ENCODE data around the gene FGF14. TPM values are rescaled to one million over a fixed set of nuclear protein-coding genes. Genes with fewer than 3 reads are reported as not detected.

Gene FGF14
- total RNA-seq, 1 experiment from 2014 or later = not detected

DNA sequence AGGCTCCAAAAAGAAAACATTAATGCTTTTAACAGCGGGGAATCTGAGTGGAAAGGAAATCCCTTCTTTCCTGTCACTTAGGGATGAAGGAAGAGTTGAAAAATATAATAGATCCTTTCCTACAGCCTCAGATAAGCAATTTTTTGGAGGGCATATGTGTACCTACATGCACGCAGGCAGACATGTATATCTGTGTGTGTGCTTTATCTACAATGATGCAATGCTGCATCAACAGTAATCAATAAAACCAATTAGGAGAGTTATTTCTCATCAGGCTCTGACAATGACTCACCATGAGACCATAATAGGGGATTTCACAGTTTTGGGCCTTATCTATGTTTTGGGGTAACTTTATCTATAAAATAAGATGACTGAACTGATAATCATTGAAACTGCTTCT is 505.3 kb downstream of the FGF14 start:
- Histone ChIP-seq H2AFZ (ENCODE audit: low read length) (no peak overlapping the region), H3K4me2 (ENCODE audit: low read depth, low read length, poor library complexity, severe bottlenecking) (no peak overlapping the region), H3K9me3 (ENCODE audit: low read length) (no peaks in the 10 kb centered on the region), H4K20me1 (ENCODE audit: insufficient read depth, low read depth, low read length) (no peaks in the 10 kb centered on the region), H3K79me2 (ENCODE audit: low read length) (no peaks in the 10 kb centered on the region), H3K4me3 (ENCODE audit: low read length) (no peak overlapping the region), H3K27me3 (ENCODE audit: low read length) (no peaks in the 10 kb centered on the region), H3K9me2 (replicated peaks; ENCODE audit: insufficient read depth, low read length) (no peaks in the 10 kb centered on the region), H3K27ac (ENCODE audit: low read length) (no peak overlapping the region), H3K9ac (ENCODE audit: low read length) (no peak overlapping the region), H3K4me1 (ENCODE audit: low read length) (no peaks in the 10 kb centered on the region), H3K36me3 (ENCODE audit: insufficient read depth, low read length) (no peaks in the 10 kb centered on the region)
- no peak for DNase-seq

DNA sequence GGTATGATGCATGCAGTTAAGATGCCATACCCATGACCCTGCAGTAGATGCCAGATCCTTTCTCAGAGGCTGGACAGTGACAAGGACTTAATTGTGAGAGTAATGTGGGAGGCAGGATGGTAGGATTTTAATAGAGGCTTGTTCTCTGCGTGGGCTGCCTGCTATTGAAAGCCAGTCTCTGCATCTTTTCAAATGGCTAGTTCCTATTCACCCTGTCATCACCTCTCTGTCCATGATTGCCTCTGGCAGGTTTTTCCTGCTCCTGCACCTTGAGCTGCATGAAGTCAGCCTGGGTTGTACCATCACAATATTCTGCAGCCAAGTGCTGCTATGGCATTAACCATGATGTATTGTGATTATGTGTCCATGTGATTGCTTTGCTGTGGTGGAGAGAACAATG is 508.8 kb downstream of the FGF14 start:
- no peaks in the 10 kb centered on the region for H3K9me3 ChIP-seq (ENCODE audit: low read length)
- H4K20me1 ChIP-seq (ENCODE audit: insufficient read depth, low read depth, low read length) = no peaks in the 10 kb centered on the region
- H3K27me3 ChIP-seq (ENCODE audit: low read length) = no peaks in the 10 kb centered on the region
- no peak overlapping the region for H3K27ac ChIP-seq (ENCODE audit: low read length)
- H3K79me2 ChIP-seq (ENCODE audit: low read length) = no peaks in the 10 kb centered on the region
- no peaks in the 10 kb centered on the region for H3K9me2 ChIP-seq (replicated peaks; ENCODE audit: insufficient read depth, low read length)
- no peak overlapping the region for H3K9ac ChIP-seq (ENCODE audit: low read length)
- H2AFZ ChIP-seq (ENCODE audit: low read length) = no peak overlapping the region
- no peak overlapping the region for H3K4me2 ChIP-seq (ENCODE audit: low read depth, low read length, poor library complexity, severe bottlenecking)
- DNase-seq = no peak
- H3K4me3 ChIP-seq (ENCODE audit: low read length) = no peak overlapping the region
- H3K36me3 ChIP-seq (ENCODE audit: insufficient read depth, low read length) = no peaks in the 10 kb centered on the region
- H3K4me1 ChIP-seq (ENCODE audit: low read length) = no peaks in the 10 kb centered on the region

DNA sequence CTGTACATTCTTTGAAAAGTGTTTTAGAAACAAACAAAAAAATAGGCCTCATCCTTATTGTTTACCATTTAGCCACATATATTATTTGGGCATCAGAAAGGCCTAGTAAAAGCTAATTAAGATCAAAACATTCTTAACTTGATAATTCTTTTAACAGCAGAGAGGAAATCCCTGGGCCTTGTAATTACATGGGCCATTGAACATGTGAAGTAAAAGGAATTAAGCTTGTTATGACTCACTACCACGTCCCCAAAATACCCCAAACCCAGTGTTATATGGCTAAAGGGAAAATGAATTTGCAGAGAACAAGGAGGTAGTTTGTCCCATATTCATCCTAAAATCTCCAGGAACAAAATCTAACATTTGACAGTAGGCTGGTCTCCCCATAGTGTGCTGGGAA is 509.6 kb downstream of the FGF14 start:
- Histone ChIP-seq H3K79me2 (ENCODE audit: low read length) (no peaks in the 10 kb centered on the region), H3K4me2 (ENCODE audit: low read depth, low read length, poor library complexity, severe bottlenecking) (no peak overlapping the region), H3K27ac (ENCODE audit: low read length) (no peak overlapping the region), H3K9ac (ENCODE audit: low read length) (no peak overlapping the region), H2AFZ (ENCODE audit: low read length) (no peak overlapping the region), H3K4me3 (ENCODE audit: low read length) (no peak overlapping the region), H3K4me1 (ENCODE audit: low read length) (no peaks in the 10 kb centered on the region), H4K20me1 (ENCODE audit: insufficient read depth, low read depth, low read length) (no peaks in the 10 kb centered on the region), H3K27me3 (ENCODE audit: low read length) (no peaks in the 10 kb centered on the region), H3K9me3 (ENCODE audit: low read length) (no peaks in the 10 kb centered on the region), H3K9me2 (replicated peaks; ENCODE audit: insufficient read depth, low read length) (no peaks in the 10 kb centered on the region), H3K36me3 (ENCODE audit: insufficient read depth, low read length) (no peaks in the 10 kb centered on the region)
- no peak for DNase-seq

DNA sequence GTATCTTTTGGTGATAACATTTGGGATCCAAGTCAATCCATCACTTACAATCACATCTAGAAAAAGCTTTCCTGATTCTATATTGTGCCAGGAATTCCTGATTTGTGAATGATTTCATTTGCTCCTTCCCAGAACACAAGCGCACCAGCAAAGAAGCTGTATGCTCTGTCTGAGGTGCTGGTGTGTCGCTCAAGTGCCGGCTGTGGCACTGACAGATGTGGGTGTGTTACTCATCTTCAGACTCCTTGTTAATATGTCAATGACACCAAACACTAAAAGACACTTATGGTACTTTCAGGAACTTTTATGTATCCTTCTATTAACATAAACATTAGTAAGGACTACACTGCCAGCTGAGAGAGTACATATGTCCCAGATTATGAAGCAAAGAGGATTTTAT is 520.3 kb downstream of the FGF14 start:
- no peak for DNase-seq
- H4K20me1 ChIP-seq (ENCODE audit: insufficient read depth, low read depth, low read length) = no peaks in the 10 kb centered on the region
- H3K4me1 ChIP-seq (ENCODE audit: low read length) = peaks cover 5% of the 10 kb centered on the region
- H3K9me2 ChIP-seq (replicated peaks; ENCODE audit: insufficient read depth, low read length) = no peaks in the 10 kb centered on the region
- H3K4me3 ChIP-seq (ENCODE audit: low read length) = no peak overlapping the region
- H3K27ac ChIP-seq (ENCODE audit: low read length) = no peak overlapping the region
- no peaks in the 10 kb centered on the region for H3K9me3 ChIP-seq (ENCODE audit: low read length)
- no peaks in the 10 kb centered on the region for H3K27me3 ChIP-seq (ENCODE audit: low read length)
- H3K79me2 ChIP-seq (ENCODE audit: low read length) = no peaks in the 10 kb centered on the region
- no peak overlapping the region for H3K4me2 ChIP-seq (ENCODE audit: low read depth, low read length, poor library complexity, severe bottlenecking)
- no peaks in the 10 kb centered on the region for H3K36me3 ChIP-seq (ENCODE audit: insufficient read depth, low read length)
- H3K9ac ChIP-seq (ENCODE audit: low read length) = no peak overlapping the region
- no peak overlapping the region for H2AFZ ChIP-seq (ENCODE audit: low read length)

- Histone ChIP-seq H3K9ac (ENCODE audit: low read length) (no peak overlapping the region), H3K79me2 (ENCODE audit: low read length) (no peaks in the 10 kb centered on the region), H3K27me3 (ENCODE audit: low read length) (no peaks in the 10 kb centered on the region), H3K4me3 (ENCODE audit: low read length) (no peak overlapping the region), H3K9me2 (replicated peaks; ENCODE audit: insufficient read depth, low read length) (no peaks in the 10 kb centered on the region), H3K9me3 (ENCODE audit: low read length) (no peaks in the 10 kb centered on the region), H4K20me1 (ENCODE audit: insufficient read depth, low read depth, low read length) (no peaks in the 10 kb centered on the region), H3K36me3 (ENCODE audit: insufficient read depth, low read length) (no peaks in the 10 kb centered on the region), H3K4me2 (ENCODE audit: low read depth, low read length, poor library complexity, severe bottlenecking) (no peak overlapping the region), H2AFZ (ENCODE audit: low read length) (no peak overlapping the region), H3K27ac (ENCODE audit: low read length) (no peak overlapping the region), H3K4me1 (ENCODE audit: low read length) (peaks cover 4% of the 10 kb centered on the region)
- DNase-seq = no peak
These were observed 521.3 kb downstream of the FGF14 start for GRCh38 chr13:101880581-101880980.

GRCh38 chr13:101876951-101877350 is 524.9 kb downstream of the FGF14 start:
- peaks cover 4% of the 10 kb centered on the region for H3K4me1 ChIP-seq (ENCODE audit: low read length)
- H3K27me3 ChIP-seq (ENCODE audit: low read length) = no peaks in the 10 kb centered on the region
- no peak for DNase-seq
- H4K20me1 ChIP-seq (ENCODE audit: insufficient read depth, low read depth, low read length) = no peaks in the 10 kb centered on the region
- H3K9ac ChIP-seq (ENCODE audit: low read length) = no peak overlapping the region
- no peaks in the 10 kb centered on the region for H3K9me3 ChIP-seq (ENCODE audit: low read length)
- H3K27ac ChIP-seq (ENCODE audit: low read length) = no peak overlapping the region
- H3K79me2 ChIP-seq (ENCODE audit: low read length) = no peaks in the 10 kb centered on the region
- H3K4me3 ChIP-seq (ENCODE audit: low read length) = no peak overlapping the region
- H2AFZ ChIP-seq (ENCODE audit: low read length) = no peak overlapping the region
- H3K9me2 ChIP-seq (replicated peaks; ENCODE audit: insufficient read depth, low read length) = no peaks in the 10 kb centered on the region
- H3K36me3 ChIP-seq (ENCODE audit: insufficient read depth, low read length) = no peaks in the 10 kb centered on the region
- no peak overlapping the region for H3K4me2 ChIP-seq (ENCODE audit: low read depth, low read length, poor library complexity, severe bottlenecking)

DNA sequence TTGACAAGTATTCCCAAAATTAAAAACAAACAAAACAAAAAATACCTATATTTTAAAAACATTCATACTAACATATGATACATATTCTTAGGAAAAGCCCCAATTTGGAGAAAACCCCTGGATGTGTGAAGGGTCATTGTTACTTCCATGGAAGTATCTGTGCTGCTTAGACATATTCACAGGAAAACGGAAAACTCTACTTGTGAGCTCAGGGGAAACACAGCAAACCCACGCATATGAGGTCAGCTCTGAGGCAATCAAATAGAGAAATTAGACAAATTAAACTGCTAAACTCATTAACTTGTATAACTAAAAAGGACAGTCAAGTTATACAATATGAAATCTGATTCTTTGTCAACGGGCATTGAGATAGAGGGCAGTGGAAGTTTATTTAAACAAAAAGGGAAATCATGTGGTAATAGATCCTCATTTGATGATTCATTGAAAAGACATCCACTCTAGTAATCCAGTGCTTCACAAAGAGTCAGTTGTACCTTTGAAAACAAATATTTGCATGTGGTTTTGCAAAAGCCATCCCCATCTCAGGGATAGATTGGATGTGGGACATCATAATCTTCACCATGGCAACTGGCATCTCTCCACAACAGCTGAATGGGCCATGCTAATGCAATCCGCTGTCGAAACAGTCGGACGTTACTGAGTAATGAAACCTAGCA is 526.0 kb downstream of the FGF14 start:
- no peaks in the 10 kb centered on the region for H3K9me3 ChIP-seq (ENCODE audit: low read length)
- H3K9ac ChIP-seq (ENCODE audit: low read length) = no peak overlapping the region
- no peaks in the 10 kb centered on the region for H4K20me1 ChIP-seq (ENCODE audit: insufficient read depth, low read depth, low read length)
- H3K27ac ChIP-seq (ENCODE audit: low read length) = no peak overlapping the region
- H2AFZ ChIP-seq (ENCODE audit: low read length) = no peak overlapping the region
- peaks cover 4% of the 10 kb centered on the region for H3K4me1 ChIP-seq (ENCODE audit: low read length)
- H3K9me2 ChIP-seq (replicated peaks; ENCODE audit: insufficient read depth, low read length) = no peaks in the 10 kb centered on the region
- no peak overlapping the region for H3K4me3 ChIP-seq (ENCODE audit: low read length)
- H3K36me3 ChIP-seq (ENCODE audit: insufficient read depth, low read length) = no peaks in the 10 kb centered on the region
- H3K79me2 ChIP-seq (ENCODE audit: low read length) = no peaks in the 10 kb centered on the region
- no peak overlapping the region for H3K4me2 ChIP-seq (ENCODE audit: low read depth, low read length, poor library complexity, severe bottlenecking)
- no peaks in the 10 kb centered on the region for H3K27me3 ChIP-seq (ENCODE audit: low read length)
- DNase-seq = no peak

- Histone ChIP-seq H3K4me2 (ENCODE audit: low read depth, low read length, poor library complexity, severe bottlenecking) (no peak overlapping the region), H3K9me2 (replicated peaks; ENCODE audit: insufficient read depth, low read length) (no peaks in the 10 kb centered on the region), H3K27ac (ENCODE audit: low read length) (no peak overlapping the region), H4K20me1 (ENCODE audit: insufficient read depth, low read depth, low read length) (no peaks in the 10 kb centered on the region), H3K36me3 (ENCODE audit: insufficient read depth, low read length) (no peaks in the 10 kb centered on the region), H3K27me3 (ENCODE audit: low read length) (no peaks in the 10 kb centered on the region), H3K79me2 (ENCODE audit: low read length) (no peaks in the 10 kb centered on the region), H3K4me3 (ENCODE audit: low read length) (no peak overlapping the region), H2AFZ (ENCODE audit: low read length) (no peak overlapping the region), H3K9ac (ENCODE audit: low read length) (no peak overlapping the region), H3K4me1 (ENCODE audit: low read length) (no peaks in the 10 kb centered on the region), H3K9me3 (ENCODE audit: low read length) (no peaks in the 10 kb centered on the region)
- DNase-seq = no peak
These were observed 526.8 kb downstream of the FGF14 start for GRCh38 chr13:101875091-101875490.
